Muscle of arm (tissue), 12 donors: ENCODE measurements around the gene NCF4. TPM values are rescaled to one million over a fixed set of nuclear protein-coding genes. Genes with fewer than 3 reads are reported as not detected.

Experiments used
- DNase-seq: peaks from one replicate; pipeline ENCODE4 v3.0.0-alpha.2; 2013
- polyA plus RNA-seq, 12 donors: library from polyadenylated mRNA; unstranded; fragments of 120-200 nt; gene quantifications; one replicate each; pipeline ENCODE4 v1.2.1, GENCODE V29; 2013; ENCODE audit not compliant: insufficient read length in 12 of 12

NCF4 gene
- polyA plus RNA-seq, 12 donors = 2.5 to 7.7 (median 3.5) TPM; not detected in 2

DNA sequence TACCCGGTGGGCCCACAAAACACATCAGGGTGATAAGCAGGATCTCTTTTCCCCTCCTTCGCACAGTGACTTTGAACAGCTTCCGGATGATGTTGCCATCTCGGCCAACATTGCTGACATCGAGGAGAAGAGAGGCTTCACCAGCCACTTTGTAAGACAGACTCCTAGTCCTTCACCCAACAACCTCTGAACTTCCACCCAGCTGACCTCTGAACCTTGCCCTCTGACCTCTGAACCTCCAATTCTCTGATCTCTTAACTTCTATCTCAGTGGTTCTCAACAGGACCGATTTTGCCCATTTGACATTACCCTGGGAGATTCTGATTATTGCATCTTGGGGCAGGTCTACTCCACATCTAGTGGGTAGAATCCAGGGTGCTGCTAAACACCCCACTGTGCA, 3.2 kb downstream of the NCF4 start:
- no peak for DNase-seq

GRCh38 chr22:36864454-36865215, 3.8 kb downstream of the NCF4 start:
- no peak for DNase-seq

GRCh38 chr22:36865346-36865745, 4.5 kb downstream of the NCF4 start:
- no peak for DNase-seq

DNA sequence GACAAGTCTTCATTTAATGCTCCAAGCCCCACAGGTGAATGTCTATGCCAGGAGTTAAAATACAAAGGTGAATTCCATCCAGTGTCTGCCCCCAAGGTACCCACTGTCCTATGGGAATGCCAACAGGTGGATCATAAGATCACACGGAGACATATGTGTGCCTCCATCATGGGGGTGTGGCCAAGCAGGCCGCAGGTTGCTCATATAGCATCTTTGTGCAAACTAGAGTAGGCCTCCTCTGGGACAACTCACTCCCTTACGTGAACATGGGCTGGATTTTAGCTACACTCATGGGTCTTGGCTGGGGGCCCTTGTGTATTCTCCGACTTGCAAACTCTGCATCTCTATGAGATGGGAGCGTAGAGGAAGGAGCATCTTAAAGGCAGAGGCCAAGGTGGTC, 6.9 kb downstream of the NCF4 start:
- no peak for DNase-seq

- DNase-seq = no peak
These were observed 7.9 kb downstream of the NCF4 start for GRCh38 chr22:36868546-36869181.

DNA sequence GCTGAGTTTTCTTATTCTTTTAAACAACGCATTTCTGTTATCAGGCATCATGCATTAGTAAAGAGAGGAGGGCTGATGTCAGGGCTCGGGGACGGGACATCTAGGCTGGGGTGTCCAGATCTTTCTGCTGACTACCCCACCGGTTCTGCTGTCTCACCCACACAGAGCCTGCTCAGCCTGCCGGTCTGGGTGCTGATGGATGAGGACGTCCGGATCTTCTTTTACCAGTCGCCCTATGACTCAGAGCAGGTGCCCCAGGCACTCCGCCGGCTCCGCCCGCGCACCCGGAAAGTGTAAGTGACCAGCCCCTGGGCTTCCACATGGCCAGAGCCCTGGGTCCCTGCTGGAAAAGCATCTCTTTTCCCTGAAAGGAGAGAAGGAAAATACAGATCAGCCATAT, 9.4 kb downstream of the NCF4 start:
- DNase-seq = no peak

GRCh38 chr22:36871669-36872081, 10.9 kb downstream of the NCF4 start:
- DNase-seq = no peak

- no peak for DNase-seq
These were observed 11.3 kb downstream of the NCF4 start for GRCh38 chr22:36872084-36872483.

GRCh38 chr22:36872866-36873498, 12.2 kb downstream of the NCF4 start:
- no peak for DNase-seq

DNA sequence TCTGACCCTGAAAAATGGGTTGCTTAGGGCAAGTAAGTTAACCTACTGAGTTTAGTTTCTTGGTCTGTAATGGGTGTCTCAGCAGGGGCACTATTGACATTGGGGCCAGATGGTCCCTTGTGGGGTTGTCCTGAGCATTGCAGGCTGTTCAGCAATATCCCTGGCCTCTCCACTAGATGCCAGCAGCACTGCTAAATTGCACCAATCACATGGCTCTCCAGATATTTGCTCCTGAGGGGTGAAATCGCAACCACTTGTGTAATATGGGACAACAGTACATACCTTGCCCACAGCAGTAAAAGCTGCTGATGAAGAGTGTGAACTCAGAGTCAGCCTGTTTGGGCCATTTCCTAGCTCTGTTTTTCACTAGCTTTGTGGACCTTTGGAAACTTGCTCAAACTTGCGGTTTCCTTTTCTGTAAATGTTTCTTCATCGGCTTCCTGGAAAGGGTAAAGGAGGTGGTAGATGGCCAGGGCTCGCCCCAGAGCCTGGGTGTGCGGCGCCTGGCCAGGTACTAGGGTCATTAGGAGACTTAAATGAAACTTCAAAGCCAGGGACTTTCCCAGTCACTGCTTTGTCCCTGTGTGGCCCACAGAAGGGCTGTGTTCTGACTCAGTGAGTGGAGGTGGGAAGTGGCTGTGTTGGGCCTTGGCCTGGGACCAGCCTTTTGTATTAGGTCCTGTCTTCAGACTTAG, 13.0 kb downstream of the NCF4 start:
- DNase-seq = no peak

DNA sequence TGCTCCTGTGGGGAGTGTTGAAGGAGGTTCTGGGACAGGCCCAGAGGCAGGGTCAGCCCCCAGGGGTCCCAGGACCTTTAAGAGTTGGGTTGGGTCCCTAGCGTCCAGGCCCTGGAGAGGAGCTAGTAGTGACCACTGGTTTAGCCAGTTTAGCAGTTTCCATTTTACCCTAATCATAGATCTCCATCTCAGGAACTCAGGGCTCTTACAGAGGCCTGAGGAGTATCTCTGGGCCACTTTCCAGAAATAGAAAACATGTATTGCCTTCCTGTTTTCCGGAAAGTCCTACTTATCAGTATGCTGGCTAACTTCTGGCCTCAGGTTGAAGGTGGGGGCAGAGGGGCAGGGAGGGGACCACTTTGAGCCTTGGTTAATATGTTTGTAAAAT, 13.5 kb downstream of the NCF4 start:
- no peak for DNase-seq

- DNase-seq = no peak
These were observed 13.9 kb downstream of the NCF4 start for GRCh38 chr22:36874736-36875135.

- no peak for DNase-seq
These were observed 14.9 kb downstream of the NCF4 start for GRCh38 chr22:36875741-36876140.

DNA sequence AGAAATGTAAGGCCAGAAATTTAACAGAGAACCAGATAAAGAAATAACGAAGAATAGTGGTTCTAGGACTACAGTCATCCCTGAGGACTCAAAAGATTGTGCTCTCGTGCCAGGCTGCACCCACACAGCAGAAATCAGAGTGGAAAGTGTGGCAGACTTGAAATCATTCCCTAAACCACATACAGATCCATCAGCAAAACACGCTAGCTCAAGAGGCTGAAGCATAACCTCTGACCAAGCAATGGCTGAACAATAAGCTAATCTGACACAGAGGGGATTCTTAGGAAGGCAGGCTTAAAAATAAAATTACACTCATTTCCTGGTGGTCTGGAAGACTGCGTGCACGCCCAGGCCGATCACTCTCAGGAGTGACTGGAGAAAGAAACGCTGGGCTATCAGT, 19.0 kb downstream of the NCF4 start:
- DNase-seq = no peak

DNA sequence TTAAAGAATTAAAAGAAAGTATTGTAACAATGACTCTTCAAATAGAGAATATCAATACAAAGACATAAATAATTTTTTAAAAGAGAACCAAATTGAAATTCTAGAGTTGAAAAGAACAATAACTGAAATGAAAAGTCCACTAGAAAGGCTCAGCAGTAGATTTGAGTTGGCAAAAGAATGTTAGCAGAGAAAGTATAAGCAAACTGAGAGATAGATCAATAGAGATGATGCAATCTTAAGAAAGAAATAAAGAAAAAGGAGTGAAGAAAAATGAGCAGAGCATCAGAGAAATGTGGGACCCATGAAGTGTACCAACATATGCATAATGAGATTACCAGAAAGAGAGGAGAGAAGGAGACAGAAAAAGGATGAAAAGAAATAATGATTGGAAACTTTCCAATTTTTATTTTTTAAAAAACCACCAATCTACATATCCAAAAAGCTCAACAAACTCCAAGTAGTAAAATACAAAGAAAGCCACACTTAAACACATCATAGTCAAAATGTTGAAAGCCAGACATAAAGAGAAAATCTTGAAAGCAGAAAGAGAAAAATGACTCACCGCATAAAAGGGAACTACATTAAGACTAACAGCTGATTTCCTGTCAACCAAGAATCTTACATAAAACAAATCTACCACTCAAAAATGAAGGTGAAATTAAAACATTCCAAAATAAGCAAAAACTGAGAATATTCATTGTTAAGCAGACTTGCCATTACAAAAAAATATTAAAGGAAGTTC, 20.9 kb downstream of the NCF4 start:
- DNase-seq = no peak

DNA sequence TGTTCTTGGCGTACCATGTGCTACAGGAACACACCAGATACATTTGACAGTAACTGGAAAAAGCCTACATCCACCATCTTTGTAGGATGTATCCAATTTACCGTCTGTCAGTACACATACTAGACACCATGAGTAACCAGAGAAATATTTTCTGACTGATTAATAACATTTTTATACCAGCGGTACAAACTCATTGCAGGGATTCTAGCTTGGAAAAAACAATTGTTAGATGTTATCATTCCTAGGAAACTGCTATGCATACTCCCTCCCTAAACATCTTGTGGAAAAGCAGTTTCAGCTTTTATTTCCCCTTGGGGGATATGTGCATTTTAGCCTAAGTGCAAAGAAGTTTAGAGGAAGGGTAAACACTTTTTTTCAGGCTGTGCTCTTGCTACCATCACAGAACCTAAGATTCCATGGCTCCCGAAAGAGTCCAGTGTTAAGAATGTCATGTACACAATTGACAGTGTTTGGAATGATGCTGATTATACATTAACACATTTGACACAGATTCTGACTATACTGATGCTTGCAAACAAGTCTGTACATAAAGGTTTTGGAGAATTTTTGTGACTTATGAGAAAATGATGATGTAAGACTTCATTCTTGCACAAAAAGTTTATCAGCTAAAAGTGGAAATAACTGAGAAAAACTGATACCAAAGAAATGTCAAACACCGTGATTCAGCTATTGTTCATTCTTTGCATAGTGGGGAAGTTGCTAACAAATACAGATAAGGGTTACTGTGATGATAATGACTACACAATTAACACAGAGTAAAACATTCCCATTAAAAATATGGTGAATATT, 23.7 kb downstream of the NCF4 start:
- no peak for DNase-seq

GRCh38 chr22:36885474-36885873, 24.7 kb downstream of the NCF4 start:
- no peak for DNase-seq

GRCh38 chr22:36886016-36886415, 25.2 kb downstream of the NCF4 start:
- no peak for DNase-seq

- DNase-seq = no peak
These were observed 26.4 kb downstream of the NCF4 start for GRCh38 chr22:36887162-36887561.

DNA sequence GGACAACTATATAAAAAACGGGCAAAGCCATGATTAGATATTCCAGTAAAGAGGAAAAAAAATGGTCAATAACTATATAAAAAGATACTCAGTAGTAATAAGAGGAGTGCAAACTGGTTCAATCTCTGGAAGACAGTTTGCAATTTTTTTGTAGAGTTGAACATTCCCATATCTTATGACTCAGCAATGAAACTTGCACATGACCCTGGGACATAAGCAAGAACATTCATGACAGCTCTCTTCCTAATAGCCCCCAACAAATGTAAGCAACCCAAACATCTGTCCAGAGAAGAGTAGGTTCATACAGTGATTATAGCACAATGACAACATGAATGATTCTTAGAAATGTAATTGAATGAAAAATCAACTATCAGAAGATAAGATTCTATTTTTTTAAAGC, 30.8 kb downstream of the NCF4 start:
- DNase-seq = no peak

DNA sequence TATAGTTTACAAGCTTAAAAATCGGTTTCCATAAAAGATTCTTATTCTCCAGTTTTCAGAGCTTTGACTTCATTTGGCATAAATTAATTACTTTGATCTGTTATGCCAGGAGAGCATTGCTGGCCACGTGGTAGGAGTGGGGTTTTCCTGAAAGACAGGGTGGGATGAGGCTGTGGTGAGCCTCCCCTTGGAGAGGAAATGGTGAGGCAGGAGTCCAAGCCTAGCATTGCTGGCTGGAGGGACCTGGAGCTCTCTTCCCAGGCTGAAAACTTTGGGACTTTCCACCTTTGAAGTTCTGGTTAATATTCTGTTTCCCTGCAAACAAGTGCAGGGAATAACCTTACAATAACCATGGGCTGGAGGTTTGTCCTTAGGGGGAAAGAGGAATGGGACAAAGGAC, 31.5 kb downstream of the NCF4 start:
- no peak for DNase-seq
